Measurements from ENCODE around the gene HDHD2. TPM values are rescaled to one million over a fixed set of nuclear protein-coding genes. Genes with fewer than 3 reads are reported as not detected.

Gene HDHD2
- polyA plus RNA-seq, 3 donors: 10.6 to 38.1 (median 30.6) TPM

- Mint-ChIP-seq H3K36me3 (no peaks in the 10 kb centered on the region), H3K27me3 (ENCODE audit: low read depth in 3 of 3) (peaks cover 5 to 14% (median 6%) of the 10 kb centered on the region in 3 donors), H3K4me1 (peaks cover 4% of the 10 kb centered on the region), H3K27ac (no peak overlapping the region), H3K4me3 (no peak overlapping the region), H3K9me3 (peaks cover 0 to 28% (median 19%) of the 10 kb centered on the region in 7 donors)
- Histone ChIP-seq H3K27ac (ENCODE audit: low read depth in 1 of 2, low read length in 2 of 2) (no peak overlapping the region), H3K9me3 (replicated peaks in 1 of 2; ENCODE audit: control insufficient read depth in 1 of 2, insufficient read depth in 1 of 2, low read length in 2 of 2) (peaks cover 4 to 10% of the 10 kb centered on the region in 2 donors), H4K20me1 (ENCODE audit: insufficient read depth, low read length) (no peaks in the 10 kb centered on the region), H3K4me3 (replicated peaks in 1 of 3; ENCODE audit: low read depth in 2 of 3, low read length in 3 of 3) (no peak overlapping the region), H3K79me2 (ENCODE audit: insufficient read depth, low read length) (peaks cover 3% of the 10 kb centered on the region), H2AFZ (ENCODE audit: insufficient read depth, low read depth, low read length, poor library complexity, severe bottlenecking) (no peak overlapping the region), H3K27me3 (ENCODE audit: control insufficient read depth in 2 of 2, insufficient read depth in 2 of 2, low read length in 2 of 2) (no peaks in the 10 kb centered on the region), H3K36me3 (replicated peaks in 1 of 2; ENCODE audit: control insufficient read depth in 1 of 2, insufficient read depth in 2 of 2, low read length in 2 of 2) (no peaks in the 10 kb centered on the region), H3K4me1 (ENCODE audit: control insufficient read depth in 1 of 2, insufficient read depth in 2 of 2, low read length in 2 of 2) (peaks cover 0 to 2% of the 10 kb centered on the region in 2 donors), H3K4me2 (replicated peaks; ENCODE audit: extremely low read depth, low read length, poor library complexity, severe bottlenecking) (no peak overlapping the region), H3K9ac (ENCODE audit: insufficient read depth, low read length, poor library complexity, severe bottlenecking) (no peak overlapping the region)
- no peak for DNase-seq
- no peak for TF ChIP-seq CTCF (IDR thresholded peaks at IDR 0.05)
- no CpG with 5 or more reads among the region's 3 CpGs for WGBS (ENCODE audit: insufficient coverage)
- intact Hi-C loops (cut with micrococcal nuclease): no loop called here
Measured at GRCh38 chr18:47180765-47181164, 30.5 kb upstream of the HDHD2 start.

DNA sequence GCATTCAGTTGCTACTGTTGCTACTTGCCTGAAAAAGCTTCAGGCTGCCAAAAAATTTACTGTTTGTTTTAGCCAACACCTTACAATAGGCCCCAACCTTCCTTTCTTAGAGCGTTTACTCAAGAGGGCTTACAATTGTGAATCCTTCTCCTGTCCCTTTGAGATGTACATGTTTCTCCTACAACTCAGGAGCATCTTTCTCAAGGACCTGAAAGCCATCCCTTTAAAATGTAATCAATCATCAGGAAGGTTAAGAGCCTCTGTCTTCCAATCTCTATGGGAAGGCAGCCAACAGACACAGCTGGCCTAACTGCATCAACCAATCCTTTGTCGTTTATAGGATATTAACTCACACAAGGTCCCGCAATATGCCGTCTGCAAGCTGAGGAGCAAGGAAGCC, 29.2 kb upstream of the HDHD2 start:
- Mint-ChIP-seq H3K4me1 (peaks cover 2% of the 10 kb centered on the region), H3K36me3 (no peaks in the 10 kb centered on the region), H3K27ac (no peak overlapping the region), H3K4me3 (no peak overlapping the region), H3K9me3 (peaks cover 0 to 20% (median 13%) of the 10 kb centered on the region in 7 donors), H3K27me3 (ENCODE audit: low read depth in 3 of 3) (peaks cover 5 to 10% (median 6%) of the 10 kb centered on the region in 3 donors)
- Histone ChIP-seq H3K4me2 (replicated peaks; ENCODE audit: extremely low read depth, low read length, poor library complexity, severe bottlenecking) (no peak overlapping the region), H3K79me2 (ENCODE audit: insufficient read depth, low read length) (peaks cover 16% of the 10 kb centered on the region), H3K4me3 (replicated peaks in 1 of 3; ENCODE audit: low read depth in 2 of 3, low read length in 3 of 3) (no peak overlapping the region), H3K36me3 (replicated peaks in 1 of 2; ENCODE audit: control insufficient read depth in 1 of 2, insufficient read depth in 2 of 2, low read length in 2 of 2) (no peaks in the 10 kb centered on the region), H2AFZ (ENCODE audit: insufficient read depth, low read depth, low read length, poor library complexity, severe bottlenecking) (no peak overlapping the region), H3K27ac (ENCODE audit: low read depth in 1 of 2, low read length in 2 of 2) (no peak overlapping the region), H3K27me3 (ENCODE audit: control insufficient read depth in 2 of 2, insufficient read depth in 2 of 2, low read length in 2 of 2) (no peaks in the 10 kb centered on the region), H3K4me1 (ENCODE audit: control insufficient read depth in 1 of 2, insufficient read depth in 2 of 2, low read length in 2 of 2) (peaks cover 10 to 12% of the 10 kb centered on the region in 2 donors), H3K9ac (ENCODE audit: insufficient read depth, low read length, poor library complexity, severe bottlenecking) (no peak overlapping the region), H4K20me1 (ENCODE audit: insufficient read depth, low read length) (no peaks in the 10 kb centered on the region), H3K9me3 (replicated peaks in 1 of 2; ENCODE audit: control insufficient read depth in 1 of 2, insufficient read depth in 1 of 2, low read length in 2 of 2) (peaks cover under 1 to 4% of the 10 kb centered on the region in 2 donors)
- TF ChIP-seq CTCF (IDR thresholded peaks at IDR 0.05): no peak
- WGBS (ENCODE audit: insufficient coverage): 100% methylated on average over 1 of the region's 4 CpGs
- intact Hi-C loops (cut with micrococcal nuclease): no loop called here
- DNase-seq: no peak
